M059J (cell line): ENCODE data around the gene RABGAP1. TPM values are rescaled to one million over a fixed set of nuclear protein-coding genes. Genes with fewer than 3 reads are reported as not detected.

Experiments
- total RNA-seq: library from RNA; depleted of rRNA; stranded (reverse); fragments of >200 nt; shearing (Covaris generic); gene quantifications from 2 replicates; pipeline ENCODE4 v1.2.3, GENCODE V29; 2014; rRNA removed

The RABGAP1 gene
- total RNA-seq, 1 experiment from 2014 or later: 32.4 TPM

Other genes with a start within 250 kb of the RABGAP1 start
- not detected in 2 replicates for gene OR1L4, start 217.0 kb upstream of the RABGAP1 start, total RNA-seq
- not detected in 2 replicates for gene OR1L6, start 198.7 kb upstream of the RABGAP1 start, total RNA-seq
- not detected in 2 replicates for gene OR5C1, start 152.1 kb upstream of the RABGAP1 start, total RNA-seq
- not detected in 2 replicates for gene OR1K1, start 140.9 kb upstream of the RABGAP1 start, total RNA-seq
- 33.3 and 47.0 TPM in 2 replicates for gene PDCL, start 112.4 kb upstream of the RABGAP1 start, total RNA-seq
- gene RC3H2, start 35.7 kb upstream of the RABGAP1 start, total RNA-seq: 40.1 and 52.7 TPM in 2 replicates
- 7.7 and 14.8 TPM in 2 replicates for gene ZBTB6, start 27.7 kb upstream of the RABGAP1 start, total RNA-seq
- 2.8 and 5.3 TPM in 2 replicates for gene ZBTB26, start 9.5 kb upstream of the RABGAP1 start, total RNA-seq
- gene GPR21, start 92.6 kb downstream of the RABGAP1 start, total RNA-seq: not detected in 2 replicates